Measurements from ENCODE around the gene SLC4A8. TPM values are rescaled to one million over a fixed set of nuclear protein-coding genes. Genes with fewer than 3 reads are reported as not detected.

Gene SLC4A8
- total RNA-seq, 1 donor from 2014 or later, result 0.14 TPM

DNA sequence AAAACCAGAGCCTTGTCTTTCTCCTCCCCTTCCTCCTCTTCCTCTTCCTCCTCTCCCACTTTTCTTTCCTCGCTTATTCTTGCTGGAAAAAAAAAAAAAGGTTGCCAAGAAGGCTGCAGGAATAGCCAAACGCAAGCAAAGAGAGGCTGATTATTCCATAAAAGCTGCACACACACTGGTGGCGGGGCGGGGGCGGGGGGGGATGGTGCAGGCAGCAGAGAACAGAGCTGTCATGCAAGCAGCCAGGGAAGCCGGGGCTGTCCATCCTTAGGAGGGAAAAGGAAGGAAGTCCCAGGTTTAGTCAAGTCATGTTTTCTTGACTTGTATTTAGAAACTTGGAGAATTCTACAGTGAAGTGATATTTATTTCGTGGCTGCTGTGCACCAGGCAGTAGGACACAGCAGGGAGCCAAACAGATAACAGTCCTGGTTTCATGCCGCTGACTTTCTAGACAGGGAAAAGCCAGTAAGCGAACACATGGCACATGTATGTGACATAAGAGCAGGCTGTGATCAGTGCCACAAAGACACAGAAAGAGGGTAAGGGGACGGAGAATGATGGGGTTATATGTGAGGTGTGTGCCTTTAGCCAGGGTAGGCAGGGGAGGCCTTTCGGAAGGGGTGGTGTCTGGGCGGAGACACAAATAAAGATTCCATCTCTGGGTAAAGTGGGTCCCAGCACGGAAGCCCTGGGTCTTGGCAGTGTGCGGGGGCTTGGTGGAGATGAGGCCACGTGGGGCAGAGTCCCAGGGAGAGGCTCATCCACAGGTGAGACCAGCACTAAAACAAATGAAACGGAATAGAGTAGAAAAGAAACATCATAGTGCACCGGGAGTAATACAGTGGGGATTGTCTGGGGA, 109.8 kb downstream of the SLC4A8 start:
- H3K27me3 ChIP-seq (ENCODE audit: low read depth), result peaks cover 97% of the 10 kb centered on the region
- intact Hi-C loops (cut with micrococcal nuclease), result no loop called here
- no peak overlapping the region for H3K27ac ChIP-seq (replicated peaks)

DNA sequence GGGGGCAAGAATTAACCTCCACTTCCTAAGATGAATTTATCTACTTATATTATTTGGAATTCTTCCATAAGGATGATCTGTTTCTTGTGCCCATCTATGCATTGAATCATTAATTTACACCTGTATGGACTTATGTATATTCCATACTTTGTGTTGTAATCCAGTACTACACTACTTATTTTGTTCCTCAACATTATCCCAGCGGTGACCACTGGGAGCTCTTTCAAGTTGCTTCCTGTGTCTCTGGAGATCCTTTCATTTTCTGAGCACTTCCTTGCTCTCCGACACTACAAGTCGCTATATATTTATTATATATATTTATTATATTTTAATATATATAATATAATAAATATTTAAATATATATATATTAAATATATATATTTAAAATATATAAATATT, 111.5 kb downstream of the SLC4A8 start:
- Histone ChIP-seq H3K27ac (replicated peaks) (no peak overlapping the region), H3K4me1 (peaks cover 4% of the 10 kb centered on the region), H3K9me3 (replicated peaks) (no peaks in the 10 kb centered on the region), H3K36me3 (no peaks in the 10 kb centered on the region), H3K4me3 (no peak overlapping the region), H3K27me3 (ENCODE audit: low read depth) (peaks cover 89% of the 10 kb centered on the region)
- TF ChIP-seq, protein P1, sequence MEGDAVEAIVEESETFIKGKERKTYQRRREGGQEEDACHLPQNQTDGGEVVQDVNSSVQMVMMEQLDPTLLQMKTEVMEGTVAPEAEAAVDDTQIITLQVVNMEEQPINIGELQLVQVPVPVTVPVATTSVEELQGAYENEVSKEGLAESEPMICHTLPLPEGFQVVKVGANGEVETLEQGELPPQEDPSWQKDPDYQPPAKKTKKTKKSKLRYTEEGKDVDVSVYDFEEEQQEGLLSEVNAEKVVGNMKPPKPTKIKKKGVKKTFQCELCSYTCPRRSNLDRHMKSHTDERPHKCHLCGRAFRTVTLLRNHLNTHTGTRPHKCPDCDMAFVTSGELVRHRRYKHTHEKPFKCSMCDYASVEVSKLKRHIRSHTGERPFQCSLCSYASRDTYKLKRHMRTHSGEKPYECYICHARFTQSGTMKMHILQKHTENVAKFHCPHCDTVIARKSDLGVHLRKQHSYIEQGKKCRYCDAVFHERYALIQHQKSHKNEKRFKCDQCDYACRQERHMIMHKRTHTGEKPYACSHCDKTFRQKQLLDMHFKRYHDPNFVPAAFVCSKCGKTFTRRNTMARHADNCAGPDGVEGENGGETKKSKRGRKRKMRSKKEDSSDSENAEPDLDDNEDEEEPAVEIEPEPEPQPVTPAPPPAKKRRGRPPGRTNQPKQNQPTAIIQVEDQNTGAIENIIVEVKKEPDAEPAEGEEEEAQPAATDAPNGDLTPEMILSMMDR (IDR thresholded peaks at IDR 0.05; ENCODE audit: borderline replicate concordance), result no peak
- DNase-seq, result no peak
- intact Hi-C loops (cut with micrococcal nuclease), result no loop called here

More for the DNA sequence above, 109.8 kb downstream of the SLC4A8 start:
- Histone ChIP-seq H3K9me3 (replicated peaks) (no peaks in the 10 kb centered on the region), H3K36me3 (no peaks in the 10 kb centered on the region), H3K4me3 (no peak overlapping the region), H3K4me1 (peaks cover 4% of the 10 kb centered on the region)
- no peak for DNase-seq
- TF ChIP-seq, protein P1 (IDR thresholded peaks at IDR 0.05; ENCODE audit: borderline replicate concordance), result no peak

DNA sequence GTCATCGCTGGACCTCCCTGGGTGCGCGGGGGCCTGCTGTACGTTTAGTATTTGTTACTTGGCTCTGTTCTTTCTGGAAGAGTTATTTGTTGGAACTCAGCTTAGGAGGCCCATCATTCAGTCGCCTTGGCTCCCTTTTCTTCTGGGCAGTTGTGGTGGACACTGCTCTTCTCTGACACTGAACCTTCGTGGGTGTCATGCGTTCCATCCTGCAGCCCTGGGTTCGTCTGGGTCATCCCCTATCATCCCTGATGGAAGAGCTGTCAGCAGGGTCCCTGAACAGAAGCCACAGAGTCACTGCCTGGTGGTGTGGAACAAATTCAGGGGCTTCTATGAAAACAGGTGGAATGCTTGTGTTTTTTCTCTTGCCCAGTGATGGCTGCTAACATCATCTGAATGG, 113.5 kb downstream of the SLC4A8 start:
- no peak for DNase-seq
- H3K27me3 ChIP-seq (ENCODE audit: low read depth), result peaks cover 86% of the 10 kb centered on the region
- H3K36me3 ChIP-seq, result no peaks in the 10 kb centered on the region
- no peaks in the 10 kb centered on the region for H3K9me3 ChIP-seq (replicated peaks)
- H3K27ac ChIP-seq (replicated peaks), result no peak overlapping the region
- H3K4me1 ChIP-seq, result no peaks in the 10 kb centered on the region
- intact Hi-C loops (cut with micrococcal nuclease), result no loop called here
- TF ChIP-seq, protein P1 (IDR thresholded peaks at IDR 0.05; ENCODE audit: borderline replicate concordance), result no peak
- no peak overlapping the region for H3K4me3 ChIP-seq

- intact Hi-C loops (cut with micrococcal nuclease), result no loop called here
- Histone ChIP-seq H3K9me3 (replicated peaks) (no peaks in the 10 kb centered on the region), H3K36me3 (no peaks in the 10 kb centered on the region), H3K27me3 (ENCODE audit: low read depth) (peaks cover 85% of the 10 kb centered on the region), H3K4me3 (no peak overlapping the region), H3K27ac (replicated peaks) (no peak overlapping the region), H3K4me1 (no peaks in the 10 kb centered on the region)
- no peak for DNase-seq
- TF ChIP-seq, protein P1 (IDR thresholded peaks at IDR 0.05; ENCODE audit: borderline replicate concordance), result no peak
These were observed 114.0 kb downstream of the SLC4A8 start for GRCh38 chr12:51538599-51538998.

DNA sequence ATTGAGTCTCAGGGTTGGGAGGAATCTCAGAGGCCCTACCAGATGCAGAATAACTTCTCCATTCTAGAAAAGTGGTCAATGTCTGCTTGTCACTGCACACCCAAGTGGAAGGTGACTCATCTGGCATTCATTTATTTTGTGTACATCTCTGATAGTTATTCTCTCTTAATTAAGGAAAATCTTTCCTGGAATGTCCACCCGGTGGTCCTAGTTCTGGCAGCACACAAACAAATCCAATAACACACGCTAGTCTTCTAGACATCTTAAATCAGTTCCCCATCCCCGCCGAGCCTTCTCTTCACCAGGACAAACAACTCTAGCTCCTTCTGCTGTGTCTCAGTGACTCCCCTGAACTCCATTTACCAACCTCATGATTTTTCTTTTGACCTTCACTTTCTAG, 116.4 kb downstream of the SLC4A8 start:
- Histone ChIP-seq H3K27me3 (ENCODE audit: low read depth) (peaks cover 77% of the 10 kb centered on the region), H3K27ac (replicated peaks) (no peak overlapping the region), H3K4me3 (no peak overlapping the region), H3K4me1 (no peaks in the 10 kb centered on the region), H3K9me3 (replicated peaks) (no peaks in the 10 kb centered on the region), H3K36me3 (no peaks in the 10 kb centered on the region)
- TF ChIP-seq, protein P1 (IDR thresholded peaks at IDR 0.05; ENCODE audit: borderline replicate concordance), result no peak
- DNase-seq, result no peak
- intact Hi-C loops (cut with micrococcal nuclease), result no loop called here

Data from left ventricle myocardium inferior (tissue), 1 donor.